Panc1 (cell line): ENCODE data around the gene MKRN2. TPM values are rescaled to one million over a fixed set of nuclear protein-coding genes. Genes with fewer than 3 reads are reported as not detected.

Experiments used
- ATAC-seq: fragments of 200-7000 bp; cut with Tn5 transposase; 2 replicates; pipeline ENCODE4 v1.9.1; 2020; ENCODE audit warnings: mild to moderate bottlenecking, moderate library complexity
- BruUV-seq: library from RNA; stranded (reverse); fragments of 400-500 nt; replicated peaks from 2 replicates; lab custom pipeline; 2021; lab: Mats Ljungman, UMichigan
- CTCF ChIA-PET: fragments of 300-600 bp; sonication (Branson Sonifier 250); formaldehyde crosslinking; loops from one replicate; lab custom pipeline; 2022; ENCODE audit warnings: antibody characterized with exemption; lab: Charles Lee
- POLR2A ChIA-PET: fragments of 300-600 bp; sonication (Branson Sonifier 250); formaldehyde crosslinking; loops from one replicate; lab custom pipeline; 2022; ENCODE audit warnings: antibody characterized with exemption; lab: Charles Lee
- DNase-seq: peaks from one replicate; pipeline ENCODE4 v3.0.0-alpha.2; 2010; ENCODE audit warnings: low read depth, low spot score
- H3K27ac ChIP-seq: 2 replicates; pipeline ENCODE4 v1.5.1; 2011; ENCODE audit warnings: mild to moderate bottlenecking, low read length, inconsistent platforms
- H3K27me3 ChIP-seq: fragments of 200-500 bp; sonication (Bioruptor generic); 2 replicates; pipeline ENCODE4 v1.6.0; 2014; ENCODE audit warnings: low read length, inconsistent platforms; ENCODE audit not compliant: control insufficient read depth, insufficient read depth
- H3K36me3 ChIP-seq: fragments of 200-500 bp; sonication (Bioruptor generic); 2 replicates; pipeline ENCODE4 v1.5.1; 2014; ENCODE audit warnings: inconsistent platforms, mild to moderate bottlenecking, low read length, moderate library complexity; ENCODE audit not compliant: control insufficient read depth, insufficient read depth
- H3K4me1 ChIP-seq: 2 replicates; pipeline ENCODE4 v1.5.1; 2011; ENCODE audit warnings: inconsistent platforms, mild to moderate bottlenecking, low read length, moderate library complexity; ENCODE audit not compliant: control insufficient read depth, insufficient read depth
- H3K4me3 ChIP-seq, 2 experiments: 2 replicates each; pipeline ENCODE4 v1.5.1; 2011 to 2012; ENCODE audit warnings: low read depth in 2 of 2, low read length in 2 of 2, mild to moderate bottlenecking in 2 of 2, inconsistent platforms in 1 of 2, moderate library complexity in 1 of 2
- H3K9me3 ChIP-seq: fragments of 200-500 bp; sonication (Bioruptor generic); 2 replicates; pipeline ENCODE4 v1.5.1; 2014; ENCODE audit warnings: low read depth, mild to moderate bottlenecking, inconsistent platforms, low read length, moderate library complexity; ENCODE audit not compliant: control insufficient read depth, insufficient read depth
- CTCF ChIP-seq: fragments of 450-650 bp; IDR thresholded peaks from 2 replicates; pipeline ENCODE4 v1.5.1; 2017; ENCODE audit warnings: mild to moderate bottlenecking
- POLR2AphosphoS5 ChIP-seq: IDR thresholded peaks from 2 replicates; pipeline ENCODE4 v1.6.1; 2012; ENCODE audit warnings: mild to moderate bottlenecking, low read depth, low read length, moderate library complexity
- SIN3A ChIP-seq: IDR thresholded peaks from 2 replicates; pipeline ENCODE4 v1.6.1; 2012; ENCODE audit warnings: low read depth, mild to moderate bottlenecking, low read length, moderate library complexity, borderline replicate concordance; ENCODE audit not compliant: insufficient read depth
- TCF7L2 ChIP-seq: IDR thresholded peaks from 2 replicates; pipeline ENCODE4 v1.6.1; 2011; ENCODE audit warnings: mild to moderate bottlenecking, low read depth, low read length, inconsistent platforms
- in situ Hi-C: cut with HindIII; loops from 2 replicates; pipeline ENCODE4 v1.10.0; 2016; ENCODE audit warnings: low sequenced_read_pairs, low pct_unique_long_range_greater_than_20kb
- intact Hi-C: fragments of 100-400 bp; cut with micrococcal nuclease; formaldehyde crosslinking; loops from one replicate; pipeline ENCODE4 v1.10.0; 2022; ENCODE audit not compliant: unreplicated experiment
- total RNA-seq: library from RNA; stranded (reverse); gene quantifications from one replicate; pipeline ENCODE4 v1.2.1, GENCODE V29; 2021; ENCODE audit not compliant: unreplicated experiment
- TF ChIP-seq, protein P1 (sequence below), 2 experiments: IDR thresholded peaks; 2 replicates each; pipeline ENCODE4 v1.6.1; 2011 to 2012; ENCODE audit warnings: low read depth in 2 of 2, control low read depth in 1 of 2, low read length in 1 of 2, mild to moderate bottlenecking in 1 of 2, moderate library complexity in 1 of 2; ENCODE audit not compliant: insufficient read depth in 1 of 2

Gene MKRN2
- total RNA-seq, 1 experiment from 2014 or later = 19.4 TPM

DNA sequence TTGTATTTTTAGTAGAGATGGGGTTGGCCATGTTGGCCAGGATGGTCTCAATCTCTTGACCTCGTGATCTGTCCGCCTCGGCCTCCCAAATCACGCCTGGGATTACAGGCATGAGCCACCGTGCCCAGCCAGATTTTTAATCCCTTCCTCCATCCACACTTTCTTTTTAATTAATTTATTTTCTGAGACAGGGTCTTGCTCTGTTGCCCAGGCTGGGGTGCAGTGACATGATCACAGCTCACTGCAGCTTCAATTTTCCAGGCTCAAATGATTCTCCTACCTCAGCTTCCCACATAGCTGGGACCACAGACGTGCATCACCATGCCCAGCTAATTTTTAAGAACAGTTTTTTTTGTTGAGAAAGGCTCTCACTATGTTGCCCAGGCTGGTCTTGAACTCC is 63.4 kb downstream of the MKRN2 start:
- ATAC-seq = no peak
- Histone ChIP-seq H3K4me1 (no peaks in the 10 kb centered on the region), H3K27ac (no peak overlapping the region), H3K4me3 (no peak overlapping the region), H3K27me3 (no peaks in the 10 kb centered on the region), H3K36me3 (no peaks in the 10 kb centered on the region; the same call in 1 of the 2 replicates), H3K9me3 (no peaks in the 10 kb centered on the region)
- DNase-seq = no peak
- ChIA-PET CTCF (no interaction called here), POLR2A (no interaction called here)
- TF ChIP-seq POLR2AphosphoS5 = no peak
- TF ChIP-seq SIN3A = no peak
- no peak for TF ChIP-seq CTCF
- TF ChIP-seq TCF7L2 = no peak
- TF ChIP-seq, protein P1, sequence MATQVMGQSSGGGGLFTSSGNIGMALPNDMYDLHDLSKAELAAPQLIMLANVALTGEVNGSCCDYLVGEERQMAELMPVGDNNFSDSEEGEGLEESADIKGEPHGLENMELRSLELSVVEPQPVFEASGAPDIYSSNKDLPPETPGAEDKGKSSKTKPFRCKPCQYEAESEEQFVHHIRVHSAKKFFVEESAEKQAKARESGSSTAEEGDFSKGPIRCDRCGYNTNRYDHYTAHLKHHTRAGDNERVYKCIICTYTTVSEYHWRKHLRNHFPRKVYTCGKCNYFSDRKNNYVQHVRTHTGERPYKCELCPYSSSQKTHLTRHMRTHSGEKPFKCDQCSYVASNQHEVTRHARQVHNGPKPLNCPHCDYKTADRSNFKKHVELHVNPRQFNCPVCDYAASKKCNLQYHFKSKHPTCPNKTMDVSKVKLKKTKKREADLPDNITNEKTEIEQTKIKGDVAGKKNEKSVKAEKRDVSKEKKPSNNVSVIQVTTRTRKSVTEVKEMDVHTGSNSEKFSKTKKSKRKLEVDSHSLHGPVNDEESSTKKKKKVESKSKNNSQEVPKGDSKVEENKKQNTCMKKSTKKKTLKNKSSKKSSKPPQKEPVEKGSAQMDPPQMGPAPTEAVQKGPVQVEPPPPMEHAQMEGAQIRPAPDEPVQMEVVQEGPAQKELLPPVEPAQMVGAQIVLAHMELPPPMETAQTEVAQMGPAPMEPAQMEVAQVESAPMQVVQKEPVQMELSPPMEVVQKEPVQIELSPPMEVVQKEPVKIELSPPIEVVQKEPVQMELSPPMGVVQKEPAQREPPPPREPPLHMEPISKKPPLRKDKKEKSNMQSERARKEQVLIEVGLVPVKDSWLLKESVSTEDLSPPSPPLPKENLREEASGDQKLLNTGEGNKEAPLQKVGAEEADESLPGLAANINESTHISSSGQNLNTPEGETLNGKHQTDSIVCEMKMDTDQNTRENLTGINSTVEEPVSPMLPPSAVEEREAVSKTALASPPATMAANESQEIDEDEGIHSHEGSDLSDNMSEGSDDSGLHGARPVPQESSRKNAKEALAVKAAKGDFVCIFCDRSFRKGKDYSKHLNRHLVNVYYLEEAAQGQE (IDR thresholded peaks at IDR 0.05; ENCODE audit: insufficient read depth in 1 of 2, low read depth in 2 of 2, low read length in 1 of 2) = no peak
- intact Hi-C loops = no loop called here
- in situ Hi-C loops = no loop called here
- no TSS peak for BruUV-seq

GRCh38 chr3:12620729-12621128 is 63.8 kb downstream of the MKRN2 start:
- intact Hi-C loops (no loop called here), in situ Hi-C loops (no loop called here)
- TF ChIP-seq POLR2AphosphoS5 = no peak
- TF ChIP-seq, protein P1 (IDR thresholded peaks at IDR 0.05; ENCODE audit: insufficient read depth in 1 of 2, low read depth in 2 of 2, low read length in 1 of 2) = no peak
- no peak for TF ChIP-seq CTCF
- no peak for TF ChIP-seq SIN3A
- TF ChIP-seq TCF7L2 = no peak
- Histone ChIP-seq H3K27me3 (no peaks in the 10 kb centered on the region), H3K9me3 (no peaks in the 10 kb centered on the region), H3K4me1 (no peaks in the 10 kb centered on the region), H3K36me3 (no peaks in the 10 kb centered on the region; the same call in 1 of the 2 replicates), H3K27ac (no peak overlapping the region), H3K4me3 (no peak overlapping the region)
- POLR2A ChIA-PET = interaction anchor here (0.5 kb wide), 1 partner anchor 144 kb away, joined by 3 read pairs; no protein-coding TSS in a partner anchor
- DNase-seq (no peak), ATAC-seq (no peak)
- no TSS peak for BruUV-seq
- CTCF ChIA-PET = no interaction called here
